Right renal cortex interstitium (tissue), 3 donors: ENCODE data around the gene ARL2. TPM values are rescaled to one million over a fixed set of nuclear protein-coding genes. Genes with fewer than 3 reads are reported as not detected.
"Not testable (repeated sequence)": the region's sequence is repeated elsewhere in the genome, so short reads cannot be mapped to it uniquely, and the experiment has no call there.

ENCODE experiments used
- DNase-seq, 3 donors: peaks; one replicate each; pipeline ENCODE4 v3.0.0-alpha.2; 2013; ENCODE audit warnings: low read depth in 3 of 3, low spot score in 2 of 3
- polyA plus RNA-seq, 3 donors: library from polyadenylated mRNA; unstranded; fragments of 120-200 nt; gene quantifications; one replicate each; pipeline ENCODE4 v1.2.1, GENCODE V29; 2013; ENCODE audit not compliant: insufficient read length in 3 of 3

Gene ARL2
- polyA plus RNA-seq: 10 to 100 TPM; 51.5 to 64.4 (median 54.5) TPM

- DNase-seq: peak; percentile 74 to 88 (median 85)
Observed at GRCh38 chr11:65013888-65014725, at the start of gene ARL2. TSS of gene ARL2 (plus strand) at chr11:65014160. CDS start at chr11:65014208, 48 bp downstream.

GRCh38 chr11:64967375-64967774 lies 46.6 kb upstream of the ARL2 start:
- no peak for DNase-seq

GRCh38 chr11:64969209-64969608 lies 44.8 kb upstream of the ARL2 start:
- no peak for DNase-seq

GRCh38 chr11:64970731-64971151 lies 43.2 kb upstream of the ARL2 start:
- no peak for DNase-seq

- peak; percentile 76 to 80 (median 78) for DNase-seq
Observed at GRCh38 chr11:64971421-64972233, 42.3 kb upstream of the ARL2 start, which contains the start of gene MAJIN. TSS of gene MAJIN (minus strand) at chr11:64972108. CDS start at chr11:64959405, 12,703 bp downstream.

- DNase-seq: no peak
Observed at GRCh38 chr11:64974124-64974523, 39.8 kb upstream of the ARL2 start.

GRCh38 chr11:64976651-64977050 lies 37.3 kb upstream of the ARL2 start:
- no peak for DNase-seq

- not testable (repeated sequence) for DNase-seq
Observed at GRCh38 chr11:64983339-64983738, 30.6 kb upstream of the ARL2 start.

GRCh38 chr11:64987998-64988854 lies 25.7 kb upstream of the ARL2 start:
- no peak for DNase-seq

- no peak for DNase-seq
Observed at GRCh38 chr11:64989416-64989815, 24.5 kb upstream of the ARL2 start.

- no peak for DNase-seq
Observed at GRCh38 chr11:64990222-64990923, 23.6 kb upstream of the ARL2 start.

GRCh38 chr11:64994318-64994717 lies 19.6 kb upstream of the ARL2 start:
- DNase-seq: no peak

- DNase-seq: no peak
Observed at GRCh38 chr11:64996327-64996709, 17.6 kb upstream of the ARL2 start.

GRCh38 chr11:64996710-64997380 lies 17.1 kb upstream of the ARL2 start, which contains the start of gene BATF2:
TSS of gene BATF2 (minus strand) at chr11:64996971. CDS start at chr11:64996914, 57 bp downstream.
- peak in 2 of 3 donors; percentile 66 to 77 for DNase-seq

- no peak for DNase-seq
Observed at GRCh38 chr11:64998141-64998540, 15.8 kb upstream of the ARL2 start.

GRCh38 chr11:64998690-64999431 lies 15.1 kb upstream of the ARL2 start:
- no peak for DNase-seq

GRCh38 chr11:64999478-64999877 lies 14.5 kb upstream of the ARL2 start:
- DNase-seq: no peak

GRCh38 chr11:65002706-65003105 lies 11.3 kb upstream of the ARL2 start:
- no peak for DNase-seq

GRCh38 chr11:65003282-65003681 lies 10.7 kb upstream of the ARL2 start:
- DNase-seq: no peak
